ENCODE results near the gene ALPG.

DNA sequence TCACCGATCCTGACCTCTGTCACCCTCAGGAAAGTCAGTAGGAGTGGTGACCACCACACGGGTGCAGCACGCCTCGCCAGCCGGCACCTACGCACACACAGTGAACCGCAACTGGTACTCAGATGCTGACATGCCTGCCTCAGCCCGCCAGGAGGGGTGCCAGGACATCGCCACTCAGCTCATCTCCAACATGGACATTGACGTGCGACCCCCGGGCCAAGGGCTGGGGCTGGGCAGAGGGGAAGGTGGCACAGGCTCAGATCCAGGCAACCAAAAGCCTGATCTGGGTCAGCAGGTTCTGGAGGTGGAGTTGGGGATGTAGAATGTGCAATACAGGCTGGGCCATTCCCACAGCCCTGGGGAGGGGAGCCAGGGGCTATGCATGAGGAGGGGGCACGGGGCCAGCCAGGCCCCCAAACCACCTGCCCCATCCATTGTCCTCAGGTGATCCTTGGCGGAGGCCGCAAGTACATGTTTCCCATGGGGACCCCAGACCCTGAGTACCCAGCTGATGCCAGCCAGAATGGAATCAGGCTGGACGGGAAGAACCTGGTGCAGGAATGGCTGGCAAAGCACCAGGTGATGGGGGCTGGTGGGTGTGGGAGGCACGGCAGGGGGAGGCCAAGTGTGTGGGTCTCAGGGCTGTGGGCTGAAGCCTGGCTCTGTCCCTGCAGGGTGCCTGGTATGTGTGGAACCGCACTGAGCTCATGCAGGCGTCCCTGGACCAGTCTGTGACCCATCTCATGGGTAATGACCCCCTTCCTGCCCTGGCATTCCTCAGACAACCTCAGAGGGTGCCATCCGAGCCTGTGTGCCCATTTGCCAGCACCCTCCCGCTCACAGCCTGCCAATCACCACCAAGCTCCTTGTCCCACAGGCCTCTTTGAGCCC, 50.7 kb downstream of the ALPG start:
- TF ChIP-seq, protein P1, sequence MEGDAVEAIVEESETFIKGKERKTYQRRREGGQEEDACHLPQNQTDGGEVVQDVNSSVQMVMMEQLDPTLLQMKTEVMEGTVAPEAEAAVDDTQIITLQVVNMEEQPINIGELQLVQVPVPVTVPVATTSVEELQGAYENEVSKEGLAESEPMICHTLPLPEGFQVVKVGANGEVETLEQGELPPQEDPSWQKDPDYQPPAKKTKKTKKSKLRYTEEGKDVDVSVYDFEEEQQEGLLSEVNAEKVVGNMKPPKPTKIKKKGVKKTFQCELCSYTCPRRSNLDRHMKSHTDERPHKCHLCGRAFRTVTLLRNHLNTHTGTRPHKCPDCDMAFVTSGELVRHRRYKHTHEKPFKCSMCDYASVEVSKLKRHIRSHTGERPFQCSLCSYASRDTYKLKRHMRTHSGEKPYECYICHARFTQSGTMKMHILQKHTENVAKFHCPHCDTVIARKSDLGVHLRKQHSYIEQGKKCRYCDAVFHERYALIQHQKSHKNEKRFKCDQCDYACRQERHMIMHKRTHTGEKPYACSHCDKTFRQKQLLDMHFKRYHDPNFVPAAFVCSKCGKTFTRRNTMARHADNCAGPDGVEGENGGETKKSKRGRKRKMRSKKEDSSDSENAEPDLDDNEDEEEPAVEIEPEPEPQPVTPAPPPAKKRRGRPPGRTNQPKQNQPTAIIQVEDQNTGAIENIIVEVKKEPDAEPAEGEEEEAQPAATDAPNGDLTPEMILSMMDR (optimal IDR thresholded peaks at IDR 0.05 in 1 of 3, IDR thresholded peaks at IDR 0.05 in 1 of 3, conservative IDR thresholded peaks at IDR 0.05 in 1 of 3; ENCODE audit: extremely low read depth in 1 of 3, insufficient read depth in 2 of 3, low read length in 3 of 3): no peak
- TF ChIP-seq EZH2 (IDR thresholded peaks at IDR 0.05; ENCODE audit: low read length): no peak
